GM12865 (cell line): ENCODE measurements around the gene ENOSF1.

Experiments used
- DNase-seq: peaks from one replicate; pipeline ENCODE4 v3.0.0; 2010; ENCODE audit warnings: low read depth
- H3K4me3 ChIP-seq: 2 replicates; pipeline ENCODE4 v1.5.1; 2011; ENCODE audit warnings: mild to moderate bottlenecking, low read depth, low read length, control low read depth
- CTCF ChIP-seq: IDR thresholded peaks from 2 replicates; pipeline ENCODE4 v1.5.1; 2011; ENCODE audit warnings: low read length, control low read depth, low read depth, inconsistent platforms; ENCODE audit not compliant: insufficient read depth; ENCODE audit errors: missing control alignments

ENOSF1 gene

GRCh38 chr18:647304-647703 lies 65.1 kb downstream of the ENOSF1 start:
- no peak for TF ChIP-seq CTCF
- no peak overlapping the region for H3K4me3 ChIP-seq
- no peak for DNase-seq

- H3K4me3 ChIP-seq = no peak overlapping the region
- no peak for DNase-seq
- no peak for TF ChIP-seq CTCF
These were observed 67.9 kb downstream of the ENOSF1 start for GRCh38 chr18:644395-645004.

GRCh38 chr18:641224-641623 lies 71.2 kb downstream of the ENOSF1 start:
- TF ChIP-seq CTCF = no peak
- H3K4me3 ChIP-seq = no peak overlapping the region
- DNase-seq = no peak

- no peak for DNase-seq
- H3K4me3 ChIP-seq = no peak overlapping the region
- TF ChIP-seq CTCF = no peak
These were observed 77.3 kb downstream of the ENOSF1 start for GRCh38 chr18:635171-635570.

- H3K4me3 ChIP-seq = no peak overlapping the region
- no peak for DNase-seq
- no peak for TF ChIP-seq CTCF
These were observed 77.8 kb downstream of the ENOSF1 start for GRCh38 chr18:634551-635045.

- no peak for TF ChIP-seq CTCF
- DNase-seq = no peak
- no peak overlapping the region for H3K4me3 ChIP-seq
These were observed 80.9 kb downstream of the ENOSF1 start for GRCh38 chr18:631560-631959.

GRCh38 chr18:629269-630150 lies 82.9 kb downstream of the ENOSF1 start:
- TF ChIP-seq CTCF = peak; percentile 17
- DNase-seq = no peak
- H3K4me3 ChIP-seq = no peak overlapping the region
